Measurements from ENCODE around the gene EIF2B1. TPM values are rescaled to one million over a fixed set of nuclear protein-coding genes. Genes with fewer than 3 reads are reported as not detected.

Gene EIF2B1
- total and polyA plus RNA-seq, 9 of the 15 experiments (the other 6 are each of a cell fraction or from before 2014, with no cell fraction given) = 35.7 to 195 (median 67.8) TPM

DNA sequence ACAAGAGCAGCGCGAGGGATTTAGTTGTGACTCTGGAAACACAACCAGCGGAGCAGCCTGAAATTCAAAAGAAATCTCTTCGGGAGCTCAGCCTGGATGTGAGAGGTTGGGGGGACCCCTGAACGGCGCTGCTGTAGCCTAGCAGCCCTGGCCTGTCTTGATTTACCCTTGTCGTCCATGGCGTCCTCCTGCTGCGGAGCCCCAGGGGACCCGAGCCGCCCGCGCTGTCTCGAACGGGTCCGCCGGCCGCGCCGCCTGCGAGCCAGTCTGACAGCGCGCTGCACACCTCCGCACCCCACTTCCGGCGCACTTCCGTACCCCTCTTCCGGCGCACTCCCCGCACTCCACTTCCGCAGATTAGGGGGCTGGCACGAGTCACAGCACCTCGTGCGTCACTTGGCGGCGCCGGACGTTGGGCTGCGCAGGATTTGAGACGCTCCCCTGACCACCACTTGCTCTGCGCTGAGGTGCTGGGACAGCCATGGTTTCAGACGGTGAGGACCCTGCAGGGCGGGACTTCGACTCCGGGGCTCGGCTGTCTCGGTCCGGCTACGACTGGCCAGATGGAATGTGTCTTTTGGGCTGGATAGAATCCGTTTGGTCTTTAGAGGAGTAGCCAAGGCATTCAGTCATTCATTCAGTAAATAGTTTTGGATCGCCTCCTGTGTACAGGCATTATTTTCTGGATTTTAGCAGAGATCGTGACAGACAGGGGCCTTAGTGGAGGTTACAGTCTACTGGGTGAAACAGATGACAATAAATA lies at the start of gene EIF2B1, which contains the start of gene GTF2H3 (continued):
- TF ChIP-seq CREB1 (IDR thresholded peaks at IDR 0.05) = peak; percentile 100
- peak; percentile 100 for TF ChIP-seq CREB1 (CRISPR knock-in tag; IDR thresholded peaks at IDR 0.05)
- no peak for TF ChIP-seq DEAF1 (CRISPR knock-in tag; IDR thresholded peaks at IDR 0.05)
- no peak for TF ChIP-seq ZNF76 (CRISPR knock-in tag; IDR thresholded peaks at IDR 0.05; ENCODE audit: borderline replicate concordance)
- peak; percentile 79; the same call in 1 of the 2 replicates for TF ChIP-seq RNF2 (IDR thresholded peaks at IDR 0.05)
- no peak for TF ChIP-seq ZNF79 (CRISPR knock-in tag; IDR thresholded peaks at IDR 0.05; ENCODE audit: low read depth)
- TF ChIP-seq ZNF212 (CRISPR knock-in tag; IDR thresholded peaks at IDR 0.05) = no peak
- no peak for TF ChIP-seq ATF2 (CRISPR knock-in tag; IDR thresholded peaks at IDR 0.05)
- TF ChIP-seq GTF2E2 (tag; IDR thresholded peaks at IDR 0.05) = peak; percentile 85
- TF ChIP-seq POLR2AphosphoS2 (IDR thresholded peaks at IDR 0.05; ENCODE audit: low read length) = peak; percentile 70; the same call in 1 of the 2 replicates
- TF ChIP-seq MTA1 (IDR thresholded peaks at IDR 0.05; ENCODE audit: borderline replicate concordance) = peak; percentile 100
- TF ChIP-seq PHB2 (IDR thresholded peaks at IDR 0.05; ENCODE audit: low read depth) = no peak
- TF ChIP-seq SRSF3 (IDR thresholded peaks at IDR 0.05; ENCODE audit: insufficient read depth, low read length) = no peak
- no peak for TF ChIP-seq ZBTB26 (CRISPR knock-in tag; IDR thresholded peaks at IDR 0.05)
- TF ChIP-seq MAZ (CRISPR knock-in tag; conservative IDR thresholded peaks at IDR 0.05 in 1 of 2, IDR thresholded peaks at IDR 0.05 in 1 of 2) = peak; percentile 88 to 90
- no peak for TF ChIP-seq SRSF7 (optimal IDR thresholded peaks at IDR 0.05; ENCODE audit: low read depth, low read length)
- peak; percentile 61 for TF ChIP-seq ZFX (CRISPR knock-in tag; IDR thresholded peaks at IDR 0.05)
- TF ChIP-seq USF2 (CRISPR knock-in tag; IDR thresholded peaks at IDR 0.05) = peak; percentile 2; the same call in 1 of the 2 replicates
- no peak for TF ChIP-seq ETS2 (tag; IDR thresholded peaks at IDR 0.05; ENCODE audit: borderline replicate concordance, poor library complexity, severe bottlenecking)
- peak; percentile 82 for TF ChIP-seq L3MBTL2 (IDR thresholded peaks at IDR 0.05)
- peak; percentile 100 for TF ChIP-seq GABPB1 (CRISPR knock-in tag; IDR thresholded peaks at IDR 0.05)
- TF ChIP-seq KLF6 (CRISPR knock-in tag; IDR thresholded peaks at IDR 0.05; ENCODE audit: borderline replicate concordance) = no peak
- TF ChIP-seq NELFE (IDR thresholded peaks at IDR 0.05; ENCODE audit: insufficient read depth, insufficient read length) = peak; percentile 19
- TF ChIP-seq ZNF174 (CRISPR knock-in tag; IDR thresholded peaks at IDR 0.05) = no peak
- TF ChIP-seq ZNF311 (CRISPR knock-in tag; IDR thresholded peaks at IDR 0.05) = no peak
